ENCODE data around the gene DDX42.
"Not testable (repeated sequence)": the region's sequence is repeated elsewhere in the genome, so short reads cannot be mapped to it uniquely, and the experiment has no call there.

- TF ChIP-seq CHD4 (IDR thresholded peaks at IDR 0.05; ENCODE audit: borderline replicate concordance, low read length): peak; percentile 94; the same call in 1 of the 2 replicates
- not testable (repeated sequence) for TF ChIP-seq CTCF, NR3C1 (CRISPR knock-in tag; IDR thresholded peaks at IDR 0.05)
Measured at GRCh38 chr17:63843387-63843888, 69.5 kb downstream of the DDX42 start.
